ENCODE measurements around the gene CRAMP1. TPM values are rescaled to one million over a fixed set of nuclear protein-coding genes. Genes with fewer than 3 reads are reported as not detected.

CRAMP1 gene
- total RNA-seq, 4 donors from 2014 or later = 15.7 to 39.3 (median 26.1) TPM

GRCh38 chr16:1657841-1658240 lies 45.7 kb downstream of the CRAMP1 start:
- no peak for DNase-seq (ENCODE audit: low spot score in 2 of 2)
- H3K9me3 ChIP-seq = no peaks in the 10 kb centered on the region
- H3K36me3 ChIP-seq = peaks cover 93% of the 10 kb centered on the region
- TF ChIP-seq, protein P1, sequence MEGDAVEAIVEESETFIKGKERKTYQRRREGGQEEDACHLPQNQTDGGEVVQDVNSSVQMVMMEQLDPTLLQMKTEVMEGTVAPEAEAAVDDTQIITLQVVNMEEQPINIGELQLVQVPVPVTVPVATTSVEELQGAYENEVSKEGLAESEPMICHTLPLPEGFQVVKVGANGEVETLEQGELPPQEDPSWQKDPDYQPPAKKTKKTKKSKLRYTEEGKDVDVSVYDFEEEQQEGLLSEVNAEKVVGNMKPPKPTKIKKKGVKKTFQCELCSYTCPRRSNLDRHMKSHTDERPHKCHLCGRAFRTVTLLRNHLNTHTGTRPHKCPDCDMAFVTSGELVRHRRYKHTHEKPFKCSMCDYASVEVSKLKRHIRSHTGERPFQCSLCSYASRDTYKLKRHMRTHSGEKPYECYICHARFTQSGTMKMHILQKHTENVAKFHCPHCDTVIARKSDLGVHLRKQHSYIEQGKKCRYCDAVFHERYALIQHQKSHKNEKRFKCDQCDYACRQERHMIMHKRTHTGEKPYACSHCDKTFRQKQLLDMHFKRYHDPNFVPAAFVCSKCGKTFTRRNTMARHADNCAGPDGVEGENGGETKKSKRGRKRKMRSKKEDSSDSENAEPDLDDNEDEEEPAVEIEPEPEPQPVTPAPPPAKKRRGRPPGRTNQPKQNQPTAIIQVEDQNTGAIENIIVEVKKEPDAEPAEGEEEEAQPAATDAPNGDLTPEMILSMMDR (IDR thresholded peaks at IDR 0.05) = no peak
- TF ChIP-seq POLR2AphosphoS5 (IDR thresholded peaks at IDR 0.05) (no peak), POLR2A (IDR thresholded peaks at IDR 0.05) (no peak), EP300 (IDR thresholded peaks at IDR 0.05) (no peak)
- H3K27me3 ChIP-seq = no peaks in the 10 kb centered on the region
- WGBS = 94% methylated on average over 12 of the region's 13 CpGs
- H3K27ac ChIP-seq = no peak overlapping the region
- no peak overlapping the region for H3K4me3 ChIP-seq
- H3K4me1 ChIP-seq = peaks cover 14% of the 10 kb centered on the region

- Histone ChIP-seq H3K4me1 (peaks cover 12% of the 10 kb centered on the region), H3K27ac (no peak overlapping the region), H3K36me3 (peaks cover 96% of the 10 kb centered on the region), H3K27me3 (no peaks in the 10 kb centered on the region), H3K9me3 (no peaks in the 10 kb centered on the region), H3K4me3 (no peak overlapping the region)
- no peak for DNase-seq (ENCODE audit: low spot score in 2 of 2)
- no peak for TF ChIP-seq POLR2A (IDR thresholded peaks at IDR 0.05)
- 87% methylated on average over 5 of the region's 5 CpGs for WGBS
These were observed 46.9 kb downstream of the CRAMP1 start for GRCh38 chr16:1659031-1659430.

- Histone ChIP-seq H3K4me3 (no peak overlapping the region), H3K36me3 (peaks cover 96% of the 10 kb centered on the region), H3K27ac (no peak overlapping the region), H3K4me1 (no peaks in the 10 kb centered on the region), H3K9me3 (no peaks in the 10 kb centered on the region), H3K27me3 (no peaks in the 10 kb centered on the region)
- no peak for DNase-seq (ENCODE audit: low spot score in 2 of 2)
- WGBS = 94% methylated on average over 2 of the region's 2 CpGs
- TF ChIP-seq, protein P1 (IDR thresholded peaks at IDR 0.05) = no peak
- TF ChIP-seq POLR2A (IDR thresholded peaks at IDR 0.05) = no peak
- no peak for TF ChIP-seq EP300 (IDR thresholded peaks at IDR 0.05)
- no peak for TF ChIP-seq POLR2AphosphoS5 (IDR thresholded peaks at IDR 0.05)
These were observed 49.7 kb downstream of the CRAMP1 start for GRCh38 chr16:1661826-1662225.

DNA sequence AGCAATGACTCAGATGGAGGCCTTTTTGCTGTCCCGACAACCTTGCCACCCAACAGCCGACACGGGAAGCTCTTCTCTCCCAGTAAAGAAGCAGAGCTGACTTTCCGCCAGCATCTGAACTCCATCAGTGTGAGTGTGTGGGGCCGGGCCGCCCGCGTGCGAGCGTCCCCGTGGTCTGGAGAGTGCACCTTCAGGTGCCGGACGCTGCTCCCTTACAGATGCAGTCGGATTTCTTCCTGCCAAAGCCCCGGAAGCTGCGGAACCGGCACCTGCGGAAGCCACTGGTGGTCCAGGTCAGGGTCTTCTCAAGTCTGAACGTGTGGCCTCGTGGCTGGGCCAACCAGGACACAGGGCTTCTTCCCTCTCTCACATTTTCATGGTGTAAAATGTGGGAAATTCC lies 50.4 kb downstream of the CRAMP1 start:
- TF ChIP-seq POLR2A (IDR thresholded peaks at IDR 0.05) (no peak), POLR2AphosphoS5 (IDR thresholded peaks at IDR 0.05) (no peak), EP300 (IDR thresholded peaks at IDR 0.05) (no peak)
- TF ChIP-seq, protein P1 (IDR thresholded peaks at IDR 0.05) = no peak
- peaks cover 96% of the 10 kb centered on the region for H3K36me3 ChIP-seq
- H3K9me3 ChIP-seq = no peaks in the 10 kb centered on the region
- WGBS = 94% methylated on average over 20 of the region's 20 CpGs
- H3K4me1 ChIP-seq = no peaks in the 10 kb centered on the region
- no peak overlapping the region for H3K27ac ChIP-seq
- H3K4me3 ChIP-seq = no peak overlapping the region
- DNase-seq (ENCODE audit: low spot score in 2 of 2) = no peak
- no peaks in the 10 kb centered on the region for H3K27me3 ChIP-seq

- TF ChIP-seq EP300 (IDR thresholded peaks at IDR 0.05) (no peak), POLR2AphosphoS5 (IDR thresholded peaks at IDR 0.05) (no peak), POLR2A (IDR thresholded peaks at IDR 0.05) (no peak)
- TF ChIP-seq, protein P1 (IDR thresholded peaks at IDR 0.05) = no peak
- 88% methylated on average over 8 of the region's 15 CpGs for WGBS
- DNase-seq (ENCODE audit: low spot score in 2 of 2) = no peak
- H3K9me3 ChIP-seq = no peaks in the 10 kb centered on the region
- H3K27ac ChIP-seq = no peak overlapping the region
- H3K4me3 ChIP-seq = no peak overlapping the region
- peaks cover 96% of the 10 kb centered on the region for H3K36me3 ChIP-seq
- H3K4me1 ChIP-seq = no peaks in the 10 kb centered on the region
- H3K27me3 ChIP-seq = no peaks in the 10 kb centered on the region
These were observed 53.7 kb downstream of the CRAMP1 start for GRCh38 chr16:1665829-1666228.

GRCh38 chr16:1666316-1666715 lies 54.2 kb downstream of the CRAMP1 start:
- H3K36me3 ChIP-seq = peaks cover 98% of the 10 kb centered on the region
- H3K9me3 ChIP-seq = no peaks in the 10 kb centered on the region
- H3K4me1 ChIP-seq = no peaks in the 10 kb centered on the region
- TF ChIP-seq, protein P1 (IDR thresholded peaks at IDR 0.05) = no peak
- TF ChIP-seq POLR2AphosphoS5 (IDR thresholded peaks at IDR 0.05) = no peak
- TF ChIP-seq EP300 (IDR thresholded peaks at IDR 0.05) = no peak
- no peak for TF ChIP-seq POLR2A (IDR thresholded peaks at IDR 0.05)
- H3K4me3 ChIP-seq = no peak overlapping the region
- H3K27ac ChIP-seq = no peak overlapping the region
- no peak for DNase-seq (ENCODE audit: low spot score in 2 of 2)
- WGBS = 95% methylated on average over 13 of the region's 13 CpGs
- no peaks in the 10 kb centered on the region for H3K27me3 ChIP-seq
